Loucy (cell line): ENCODE results near the gene TDRD9.

Experiments used
- H2AFZ ChIP-seq: fragments of 200-600 bp; sonication (generic); 2 replicates; pipeline ENCODE4 v1.6.0; 2016; ENCODE audit warnings: antibody characterized with exemption, mild to moderate bottlenecking, low read length, moderate library complexity
- H3F3A ChIP-seq: fragments of 200-600 bp; 2 replicates; pipeline ENCODE4 v1.6.0; 2016; ENCODE audit warnings: antibody characterized with exemption, low read depth, mild to moderate bottlenecking
- H3K27me3 ChIP-seq: fragments of 200-600 bp; sonication (generic); 2 replicates; pipeline ENCODE4 v1.6.1; 2014; ENCODE audit warnings: low read length, mild to moderate bottlenecking; ENCODE audit not compliant: insufficient read depth, poor library complexity, severe bottlenecking
- H3K36me3 ChIP-seq: fragments of 200-600 bp; sonication (generic); 2 replicates; pipeline ENCODE4 v1.6.1; 2016; ENCODE audit warnings: low read length; ENCODE audit not compliant: insufficient read depth
- H3K4me1 ChIP-seq: fragments of 200-600 bp; sonication (generic); 2 replicates; pipeline ENCODE4 v1.5.1; 2014; ENCODE audit warnings: low read length, mild to moderate bottlenecking; ENCODE audit not compliant: insufficient read depth, poor library complexity, severe bottlenecking
- H3K4me2 ChIP-seq: fragments of 200-600 bp; sonication (generic); 2 replicates; pipeline ENCODE4 v1.6.0; 2014; ENCODE audit warnings: antibody characterized with exemption, low read length, low read depth, mild to moderate bottlenecking; ENCODE audit not compliant: poor library complexity, severe bottlenecking
- H3K4me3 ChIP-seq: fragments of 200-600 bp; sonication (generic); 2 replicates; pipeline ENCODE4 v1.5.1; 2014; ENCODE audit warnings: low read length, mild to moderate bottlenecking, mixed read lengths; ENCODE audit not compliant: poor library complexity, severe bottlenecking
- H3K79me2 ChIP-seq: fragments of 200-600 bp; sonication (generic); 2 replicates; pipeline ENCODE4 v1.6.1; 2014; ENCODE audit warnings: low read length; ENCODE audit not compliant: insufficient read depth
- H3K9ac ChIP-seq: fragments of 200-600 bp; sonication (generic); 2 replicates; pipeline ENCODE4 v1.6.0; 2014; ENCODE audit warnings: mild to moderate bottlenecking, low read depth, low read length, moderate library complexity; ENCODE audit not compliant: poor library complexity, severe bottlenecking
- H3K9me2 ChIP-seq: fragments of 200-600 bp; sonication (generic); replicated peaks from 2 replicates; pipeline ENCODE4 v1.6.1; 2016; ENCODE audit warnings: low read depth, low read length, mixed read lengths
- H3K9me3 ChIP-seq: fragments of 200-600 bp; sonication (generic); 2 replicates; pipeline ENCODE4 v1.6.1; 2014; ENCODE audit warnings: mild to moderate bottlenecking, antibody characterized with exemption, low read length, low read depth; ENCODE audit not compliant: insufficient read depth
- H4K20me1 ChIP-seq: fragments of 200-600 bp; sonication (generic); 2 replicates; pipeline ENCODE4 v1.6.0; 2014; ENCODE audit warnings: antibody characterized with exemption, low read length, mild to moderate bottlenecking; ENCODE audit not compliant: insufficient read depth, poor library complexity, severe bottlenecking
- CTCF ChIP-seq: fragments of 200-600 bp; sonication (generic); conservative IDR thresholded peaks from 2 replicates; pipeline ENCODE4 v1.5.1; 2014; ENCODE audit warnings: mild to moderate bottlenecking, antibody characterized with exemption, low read length
- EZH2phosphoT487 ChIP-seq: fragments of 200-600 bp; IDR thresholded peaks from 2 replicates; pipeline ENCODE4 v1.6.1; 2018; ENCODE audit warnings: antibody characterized with exemption, mild to moderate bottlenecking, moderate library complexity, borderline replicate concordance

The TDRD9 gene

GRCh38 chr14:103941973-103942736 is 13.9 kb downstream of the TDRD9 start, which contains the start of gene RD3L:
Gene RD3L (minus strand): TSS chr14:103942529. CDS start chr14:103941695, 834 bp downstream.
- peaks cover 4% of the 10 kb centered on the region for H3K27me3 ChIP-seq
- no peak within 1 kb of the TSS for H3K4me2 ChIP-seq

GRCh38 chr14:103943673-103944072 is 15.4 kb downstream of the TDRD9 start:
- H4K20me1 ChIP-seq: no peaks in the 10 kb centered on the region
- no peak overlapping the region for H3K9ac ChIP-seq
- no peaks in the 10 kb centered on the region for H3K9me3 ChIP-seq
- H3F3A ChIP-seq: no peaks in the 10 kb centered on the region
- no peaks in the 10 kb centered on the region for H3K36me3 ChIP-seq
- no peak overlapping the region for H3K4me3 ChIP-seq
- H3K4me2 ChIP-seq: no peak overlapping the region
- H3K9me2 ChIP-seq: no peaks in the 10 kb centered on the region
- H3K79me2 ChIP-seq: no peaks in the 10 kb centered on the region
- H3K4me1 ChIP-seq: no peaks in the 10 kb centered on the region
- TF ChIP-seq EZH2phosphoT487 (no peak), CTCF (no peak)
- H3K27me3 ChIP-seq: peaks cover 4% of the 10 kb centered on the region
- no peak overlapping the region for H2AFZ ChIP-seq

More at GRCh38 chr14:103941973-103942736, 13.9 kb downstream of the TDRD9 start, which contains the start of gene RD3L:
- H2AFZ ChIP-seq: no peak within 1 kb of the TSS
- H3K79me2 ChIP-seq: no peaks in the 10 kb centered on the region
- H3K4me1 ChIP-seq: no peaks in the 10 kb centered on the region
- no peak within 1 kb of the TSS for H3K9ac ChIP-seq
- no peaks in the 10 kb centered on the region for H3K9me2 ChIP-seq
- no peak within 1 kb of the TSS for H3K4me3 ChIP-seq
- no peaks in the 10 kb centered on the region for H3K9me3 ChIP-seq
- H3K36me3 ChIP-seq: no peaks in the 10 kb centered on the region
- no peak for TF ChIP-seq CTCF
- TF ChIP-seq EZH2phosphoT487: no peak
- H3F3A ChIP-seq: no peaks in the 10 kb centered on the region
- H4K20me1 ChIP-seq: no peaks in the 10 kb centered on the region

- H3K4me1 ChIP-seq: no peaks in the 10 kb centered on the region
- H3K27me3 ChIP-seq: no peaks in the 10 kb centered on the region
- no peak for TF ChIP-seq CTCF
- no peak for TF ChIP-seq EZH2phosphoT487
- no peaks in the 10 kb centered on the region for H4K20me1 ChIP-seq
- no peaks in the 10 kb centered on the region for H3K79me2 ChIP-seq
- H3K9me2 ChIP-seq: no peaks in the 10 kb centered on the region
- H3K4me3 ChIP-seq: no peak overlapping the region
- no peak overlapping the region for H3K4me2 ChIP-seq
- no peaks in the 10 kb centered on the region for H3K9me3 ChIP-seq
- no peaks in the 10 kb centered on the region for H3F3A ChIP-seq
- H2AFZ ChIP-seq: no peak overlapping the region
- no peaks in the 10 kb centered on the region for H3K36me3 ChIP-seq
- H3K9ac ChIP-seq: no peak overlapping the region
These were observed 18.7 kb downstream of the TDRD9 start for GRCh38 chr14:103946975-103947374.
